SU-DHL-6 (cell line): ENCODE data around the gene KCNE5.
A peak's percentile ranks its signal among the peaks of the same experiment; 100 is the strongest.
"Not testable (repeated sequence)": the region's sequence is repeated elsewhere in the genome, so short reads cannot be mapped to it uniquely, and the experiment has no call there.

ENCODE experiments used
- H2AFZ ChIP-seq: fragments of 200-600 bp; sonication (generic); 2 replicates; pipeline ENCODE4 v1.6.1; 2014; ENCODE audit warnings: low read depth, mild to moderate bottlenecking, moderate library complexity, mixed read lengths, antibody characterized with exemption, low read length; ENCODE audit not compliant: severe bottlenecking
- H3F3A ChIP-seq: fragments of 200-600 bp; shearing (Covaris generic); 2 replicates; pipeline ENCODE4 v1.6.0; 2016; ENCODE audit warnings: antibody characterized with exemption, mild to moderate bottlenecking; ENCODE audit not compliant: insufficient read depth
- H3K27ac ChIP-seq: fragments of 200-600 bp; sonication (generic); 2 replicates; pipeline ENCODE4 v1.5.1; 2016; ENCODE audit warnings: low read depth, mild to moderate bottlenecking, low read length, moderate library complexity, mixed read lengths
- H3K27me3 ChIP-seq: fragments of 200-600 bp; sonication (generic), shearing (Covaris generic); 2 replicates; pipeline ENCODE4 v1.6.0; 2014; ENCODE audit warnings: mild to moderate bottlenecking, low read length
- H3K36me3 ChIP-seq: fragments of 200-600 bp; sonication (generic); 2 replicates; pipeline ENCODE4 v1.6.1; 2014; ENCODE audit warnings: mild to moderate bottlenecking, low read length, mixed read lengths
- H3K4me2 ChIP-seq: fragments of 300-600, 200-600 bp; shearing (Covaris generic), sonication (generic); 2 replicates; pipeline ENCODE4 v1.6.0; 2014; ENCODE audit warnings: low read length, low read depth, mild to moderate bottlenecking; ENCODE audit not compliant: poor library complexity, severe bottlenecking
- H3K4me3 ChIP-seq: fragments of 200-600 bp; sonication (generic); 2 replicates; pipeline ENCODE4 v1.5.1; 2014; ENCODE audit warnings: antibody characterized with exemption, low read length, mild to moderate bottlenecking, mixed read lengths; ENCODE audit not compliant: insufficient read depth, poor library complexity, severe bottlenecking
- H3K79me2 ChIP-seq: fragments of 200-600 bp; sonication (generic); 2 replicates; pipeline ENCODE4 v1.6.1; 2014; ENCODE audit warnings: mild to moderate bottlenecking, low read length, moderate library complexity; ENCODE audit not compliant: insufficient read depth
- H3K9ac ChIP-seq: fragments of 200-600 bp; sonication (generic); 2 replicates; pipeline ENCODE4 v1.7.0; 2014; ENCODE audit warnings: mild to moderate bottlenecking, low read length
- H3K9me2 ChIP-seq: fragments of 200-600 bp; sonication (generic); replicated peaks from 2 replicates; pipeline ENCODE4 v1.6.1; 2014; ENCODE audit warnings: low read length; ENCODE audit not compliant: insufficient read depth
- H3K9me3 ChIP-seq: fragments of 200-600 bp; sonication (generic); 2 replicates; pipeline ENCODE4 v1.6.1; 2014; ENCODE audit warnings: low read length, mixed read lengths; ENCODE audit not compliant: insufficient read depth
- H4K20me1 ChIP-seq: fragments of 200-600 bp; sonication (generic); 2 replicates; pipeline ENCODE4 v1.6.1; 2014; ENCODE audit warnings: low read depth, mild to moderate bottlenecking, antibody characterized with exemption, low read length, moderate library complexity, mixed read lengths
- CTCF ChIP-seq: fragments of 200-600 bp; sonication (generic); IDR thresholded peaks from one replicate; pipeline ENCODE4 v1.5.1; 2017; ENCODE audit warnings: antibody characterized with exemption, mild to moderate bottlenecking, low read length, moderate library complexity; ENCODE audit not compliant: insufficient read depth, poor library complexity, severe bottlenecking
- EZH2phosphoT487 ChIP-seq: fragments of 200-600 bp; sonication (generic), shearing (Covaris generic); conservative IDR thresholded peaks from 2 replicates; pipeline ENCODE4 v1.6.1; 2018; ENCODE audit warnings: mild to moderate bottlenecking, antibody characterized with exemption, low read length, moderate library complexity, mixed read lengths

Gene KCNE5

GRCh38 chrX:109638158-109638557, 13.2 kb upstream of the KCNE5 start:
- Histone ChIP-seq H3K36me3 (no peaks in the 10 kb centered on the region), H3K27me3 (no peaks in the 10 kb centered on the region), H3K4me2 (no peak overlapping the region), H3K4me3 (no peak overlapping the region), H3K27ac (no peak overlapping the region), H3K79me2 (no peaks in the 10 kb centered on the region), H3K9ac (no peak overlapping the region), H4K20me1 (no peaks in the 10 kb centered on the region), H3K9me2 (no peaks in the 10 kb centered on the region), H3F3A (no peaks in the 10 kb centered on the region), H2AFZ (no peak overlapping the region), H3K9me3 (no peaks in the 10 kb centered on the region)
- TF ChIP-seq EZH2phosphoT487: no peak
- TF ChIP-seq CTCF: no peak

GRCh38 chrX:109637477-109637876, 12.5 kb upstream of the KCNE5 start:
- H3K9me2 ChIP-seq, H3K36me3 ChIP-seq, H3K27me3 ChIP-seq, H3K9me3 ChIP-seq, H3F3A ChIP-seq, H2AFZ ChIP-seq, H3K4me2 ChIP-seq, H3K79me2 ChIP-seq, H3K27ac ChIP-seq, H3K4me3 ChIP-seq, H4K20me1 ChIP-seq, H3K9ac ChIP-seq: not testable (repeated sequence)

- H3K27ac ChIP-seq: no peak overlapping the region
- no peaks in the 10 kb centered on the region for H3K36me3 ChIP-seq
- no peaks in the 10 kb centered on the region for H3K79me2 ChIP-seq
- no peaks in the 10 kb centered on the region for H3K27me3 ChIP-seq
- H3F3A ChIP-seq: no peaks in the 10 kb centered on the region
- TF ChIP-seq CTCF (peak; percentile 21), EZH2phosphoT487 (no peak)
- H2AFZ ChIP-seq: no peak overlapping the region
- no peak overlapping the region for H3K9ac ChIP-seq
- no peaks in the 10 kb centered on the region for H3K9me2 ChIP-seq
- no peak overlapping the region for H3K4me2 ChIP-seq
- H4K20me1 ChIP-seq: no peaks in the 10 kb centered on the region
- H3K4me3 ChIP-seq: no peak overlapping the region
- H3K9me3 ChIP-seq: no peaks in the 10 kb centered on the region
Measured at GRCh38 chrX:109635146-109635545, 10.2 kb upstream of the KCNE5 start.

DNA sequence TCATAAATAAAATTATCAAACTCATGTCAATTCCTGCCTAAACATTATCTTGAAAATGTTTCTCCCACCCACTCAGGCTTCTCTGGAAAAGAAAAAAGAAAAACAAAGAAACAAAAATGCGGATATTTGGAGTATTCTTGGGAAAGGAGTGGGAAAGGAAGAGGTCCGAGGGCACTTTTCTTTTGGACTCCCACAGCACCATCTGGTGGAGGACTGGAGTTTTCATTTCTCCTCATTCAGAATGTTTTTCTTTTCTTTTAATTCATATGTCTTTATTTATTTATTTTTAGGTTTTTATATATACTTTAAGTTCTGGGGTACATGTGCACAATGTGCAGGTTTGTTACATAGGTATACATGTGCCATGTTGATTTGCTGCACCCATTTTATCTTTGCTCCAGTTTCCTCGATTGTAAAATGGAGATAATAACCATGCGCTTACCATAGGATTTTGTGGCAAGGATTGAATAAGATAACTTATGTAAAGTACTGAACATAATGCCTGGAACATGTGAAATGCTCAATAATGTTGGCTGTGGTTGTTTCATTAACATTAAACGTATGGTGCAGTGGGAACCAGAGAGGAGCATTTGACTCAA, 8.0 kb upstream of the KCNE5 start:
- Histone ChIP-seq H4K20me1 (no peaks in the 10 kb centered on the region), H3K27me3 (no peaks in the 10 kb centered on the region)
- TF ChIP-seq CTCF (no peak), EZH2phosphoT487 (no peak)

More for the DNA sequence above, 8.0 kb upstream of the KCNE5 start:
- Histone ChIP-seq H3K9ac (no peak overlapping the region), H3K4me2 (no peak overlapping the region), H3K9me2 (no peaks in the 10 kb centered on the region), H3K4me3 (no peak overlapping the region), H3F3A (no peaks in the 10 kb centered on the region), H3K9me3 (no peaks in the 10 kb centered on the region), H3K79me2 (no peaks in the 10 kb centered on the region), H3K27ac (no peak overlapping the region), H2AFZ (no peak overlapping the region), H3K36me3 (no peaks in the 10 kb centered on the region)
